Effector memory CD4-positive, alpha-beta T cell (primary cell): Measurements from ENCODE around the gene SLCO1A2.

Experiments
- DNase-seq, 3 donors: peaks; one replicate each; pipeline ENCODE4 v3.0.0-alpha.2; 2020
- H3K27ac ChIP-seq: 2 replicates; pipeline ENCODE4 v1.7.0; 2013; ENCODE audit warnings: mild to moderate bottlenecking, low read length, moderate library complexity; ENCODE audit not compliant: insufficient read depth, poor library complexity, severe bottlenecking
- H3K27me3 ChIP-seq: replicated peaks from 2 replicates; pipeline ENCODE4 v1.7.0; 2013; ENCODE audit warnings: mild to moderate bottlenecking, low read length; ENCODE audit not compliant: insufficient read depth, control insufficient read depth, poor library complexity, severe bottlenecking
- H3K36me3 ChIP-seq: 2 replicates; pipeline ENCODE4 v1.7.0; 2013; ENCODE audit warnings: mild to moderate bottlenecking, low read length, moderate library complexity; ENCODE audit not compliant: control insufficient read depth, insufficient read depth
- H3K4me1 ChIP-seq: 2 replicates; pipeline ENCODE4 v1.7.0; 2013; ENCODE audit warnings: low read length, mild to moderate bottlenecking; ENCODE audit not compliant: control insufficient read depth, insufficient read depth, poor library complexity, severe bottlenecking
- H3K4me3 ChIP-seq: 2 replicates; pipeline ENCODE4 v1.7.0; 2013; ENCODE audit warnings: low read length, low read depth, mild to moderate bottlenecking; ENCODE audit not compliant: insufficient read depth, poor library complexity, severe bottlenecking
- H3K9me3 ChIP-seq: 2 replicates; pipeline ENCODE4 v1.7.0; 2013; ENCODE audit warnings: mild to moderate bottlenecking, low read length, moderate library complexity; ENCODE audit not compliant: control insufficient read depth

The SLCO1A2 gene

GRCh38 chr12:21330682-21331253 lies 3.9 kb downstream of the SLCO1A2 start:
- Histone ChIP-seq H3K4me3 (no peak overlapping the region), H3K36me3 (no peaks in the 10 kb centered on the region), H3K27me3 (no peaks in the 10 kb centered on the region), H3K4me1 (no peaks in the 10 kb centered on the region), H3K27ac (no peak overlapping the region), H3K9me3 (peaks cover 4% of the 10 kb centered on the region)
- no peak for DNase-seq

- Histone ChIP-seq H3K27me3 (no peaks in the 10 kb centered on the region), H3K36me3 (no peaks in the 10 kb centered on the region), H3K9me3 (peaks cover 4% of the 10 kb centered on the region), H3K4me1 (no peaks in the 10 kb centered on the region), H3K27ac (no peak overlapping the region), H3K4me3 (no peak overlapping the region)
- no peak for DNase-seq
These were observed 6.1 kb downstream of the SLCO1A2 start for GRCh38 chr12:21328578-21328977.

GRCh38 chr12:21324551-21324950 lies 10.2 kb downstream of the SLCO1A2 start:
- no peaks in the 10 kb centered on the region for H3K27me3 ChIP-seq
- DNase-seq, result no peak
- no peak overlapping the region for H3K27ac ChIP-seq

GRCh38 chr12:21323736-21324135 lies 11.0 kb downstream of the SLCO1A2 start:
- Histone ChIP-seq H3K4me3 (no peak overlapping the region), H3K9me3 (peaks cover 4% of the 10 kb centered on the region), H3K36me3 (no peaks in the 10 kb centered on the region), H3K27me3 (no peaks in the 10 kb centered on the region), H3K27ac (no peak overlapping the region), H3K4me1 (no peaks in the 10 kb centered on the region)
- no peak for DNase-seq

More at GRCh38 chr12:21324551-21324950, 10.2 kb downstream of the SLCO1A2 start:
- H3K9me3 ChIP-seq, result peaks cover 4% of the 10 kb centered on the region
- H3K4me3 ChIP-seq, result no peak overlapping the region
- no peaks in the 10 kb centered on the region for H3K36me3 ChIP-seq
- no peaks in the 10 kb centered on the region for H3K4me1 ChIP-seq

GRCh38 chr12:21308785-21309184 lies 25.9 kb downstream of the SLCO1A2 start:
- no peak overlapping the region for H3K27ac ChIP-seq
- H3K4me3 ChIP-seq, result no peak overlapping the region
- H3K9me3 ChIP-seq, result no peaks in the 10 kb centered on the region
- no peaks in the 10 kb centered on the region for H3K27me3 ChIP-seq
- H3K36me3 ChIP-seq, result no peaks in the 10 kb centered on the region
- no peaks in the 10 kb centered on the region for H3K4me1 ChIP-seq
- DNase-seq, result no peak

GRCh38 chr12:21305661-21306060 lies 29.1 kb downstream of the SLCO1A2 start:
- no peaks in the 10 kb centered on the region for H3K9me3 ChIP-seq
- H3K4me1 ChIP-seq, result no peaks in the 10 kb centered on the region
- no peaks in the 10 kb centered on the region for H3K36me3 ChIP-seq
- no peak overlapping the region for H3K4me3 ChIP-seq
- no peak for DNase-seq
- H3K27ac ChIP-seq, result no peak overlapping the region
- H3K27me3 ChIP-seq, result no peaks in the 10 kb centered on the region

- H3K4me1 ChIP-seq, result no peaks in the 10 kb centered on the region
- H3K9me3 ChIP-seq, result no peaks in the 10 kb centered on the region
- H3K4me3 ChIP-seq, result no peak overlapping the region
- H3K36me3 ChIP-seq, result no peaks in the 10 kb centered on the region
- H3K27ac ChIP-seq, result no peak overlapping the region
- DNase-seq, result no peak
- H3K27me3 ChIP-seq, result no peaks in the 10 kb centered on the region
These were observed 34.1 kb downstream of the SLCO1A2 start for GRCh38 chr12:21300632-21301031.

- Histone ChIP-seq H3K9me3 (no peaks in the 10 kb centered on the region), H3K4me1 (no peaks in the 10 kb centered on the region), H3K4me3 (no peak overlapping the region), H3K27me3 (no peaks in the 10 kb centered on the region), H3K27ac (no peak overlapping the region), H3K36me3 (no peaks in the 10 kb centered on the region)
- DNase-seq, result no peak
These were observed 37.8 kb downstream of the SLCO1A2 start for GRCh38 chr12:21296751-21297406.

- Histone ChIP-seq H3K36me3 (no peaks in the 10 kb centered on the region), H3K4me1 (no peaks in the 10 kb centered on the region), H3K27me3 (no peaks in the 10 kb centered on the region), H3K4me3 (no peak overlapping the region), H3K9me3 (no peaks in the 10 kb centered on the region), H3K27ac (no peak overlapping the region)
- no peak for DNase-seq
These were observed 38.4 kb downstream of the SLCO1A2 start for GRCh38 chr12:21296348-21296747.

- no peaks in the 10 kb centered on the region for H3K27me3 ChIP-seq
- H3K9me3 ChIP-seq, result no peaks in the 10 kb centered on the region
- H3K36me3 ChIP-seq, result no peaks in the 10 kb centered on the region
- no peak overlapping the region for H3K27ac ChIP-seq
- DNase-seq, result no peak
- no peak overlapping the region for H3K4me3 ChIP-seq
- H3K4me1 ChIP-seq, result no peaks in the 10 kb centered on the region
These were observed 40.5 kb downstream of the SLCO1A2 start for GRCh38 chr12:21294176-21294575.
